Lower lobe of right lung (tissue), 2 donors: Measurements from ENCODE around the gene LGR4. TPM values are rescaled to one million over a fixed set of nuclear protein-coding genes. Genes with fewer than 3 reads are reported as not detected.

Experiments
- ATAC-seq, 2 donors: fragments of 200-7000 bp; cut with Tn5 transposase; one replicate each; pipeline ENCODE4 v1.9.1; 2020 to 2022; ENCODE audit warnings: mild to moderate bottlenecking in 2 of 2, moderate library complexity in 2 of 2
- DNase-seq: peaks from one replicate; pipeline ENCODE4 v3.0.0-alpha.2; 2020
- H3K27ac ChIP-seq: fragments of 200-600 bp; one replicate; pipeline ENCODE4 v1.8.0; 2022
- H3K27me3 ChIP-seq: fragments of 200-600 bp; one replicate; pipeline ENCODE4 v1.8.0; 2022; ENCODE audit warnings: low read depth
- H3K36me3 ChIP-seq: fragments of 200-600 bp; one replicate; pipeline ENCODE4 v1.8.0; 2022; ENCODE audit warnings: mild to moderate bottlenecking
- H3K4me1 ChIP-seq: fragments of 200-600 bp; one replicate; pipeline ENCODE4 v1.8.0; 2022
- H3K4me3 ChIP-seq: fragments of 200-600 bp; one replicate; pipeline ENCODE4 v1.8.0; 2022; ENCODE audit warnings: mild to moderate bottlenecking
- H3K9me3 ChIP-seq: fragments of 200-600 bp; one replicate; pipeline ENCODE4 v1.8.0; 2022
- intact Hi-C: fragments of 100-400 bp; cut with DNase I; formaldehyde crosslinking; loops from one replicate; pipeline ENCODE4 v1.11.0; 2022
- total RNA-seq: library from RNA; stranded (reverse); fragmentation: NEBNext Ultra II Directional; extraction: Animal tissue kit (Norgen Biotek cat#: 25700); gene quantifications from one replicate; pipeline ENCODE4 v1.2.1, GENCODE V29; 2021
- TF ChIP-seq, protein P1 (sequence below): fragments of 200-600 bp; IDR thresholded peaks from one replicate; pipeline ENCODE4 v1.8.0; 2022; ENCODE audit warnings: antibody characterized with exemption, mild to moderate bottlenecking
- donor health status: DM: no; HTN: yes; CAD: no; lungs with severe emphysema.

LGR4 gene
- total RNA-seq, 1 donor from 2014 or later = 7.5 TPM

GRCh38 chr11:27403195-27403594 is 69.4 kb downstream of the LGR4 start:
- TF ChIP-seq, protein P1, sequence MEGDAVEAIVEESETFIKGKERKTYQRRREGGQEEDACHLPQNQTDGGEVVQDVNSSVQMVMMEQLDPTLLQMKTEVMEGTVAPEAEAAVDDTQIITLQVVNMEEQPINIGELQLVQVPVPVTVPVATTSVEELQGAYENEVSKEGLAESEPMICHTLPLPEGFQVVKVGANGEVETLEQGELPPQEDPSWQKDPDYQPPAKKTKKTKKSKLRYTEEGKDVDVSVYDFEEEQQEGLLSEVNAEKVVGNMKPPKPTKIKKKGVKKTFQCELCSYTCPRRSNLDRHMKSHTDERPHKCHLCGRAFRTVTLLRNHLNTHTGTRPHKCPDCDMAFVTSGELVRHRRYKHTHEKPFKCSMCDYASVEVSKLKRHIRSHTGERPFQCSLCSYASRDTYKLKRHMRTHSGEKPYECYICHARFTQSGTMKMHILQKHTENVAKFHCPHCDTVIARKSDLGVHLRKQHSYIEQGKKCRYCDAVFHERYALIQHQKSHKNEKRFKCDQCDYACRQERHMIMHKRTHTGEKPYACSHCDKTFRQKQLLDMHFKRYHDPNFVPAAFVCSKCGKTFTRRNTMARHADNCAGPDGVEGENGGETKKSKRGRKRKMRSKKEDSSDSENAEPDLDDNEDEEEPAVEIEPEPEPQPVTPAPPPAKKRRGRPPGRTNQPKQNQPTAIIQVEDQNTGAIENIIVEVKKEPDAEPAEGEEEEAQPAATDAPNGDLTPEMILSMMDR = no peak
- no peaks in the 10 kb centered on the region for H3K9me3 ChIP-seq
- DNase-seq (no peak), ATAC-seq (no peak)
- H3K4me1 ChIP-seq = no peaks in the 10 kb centered on the region
- intact Hi-C loops = no loop called here
- H3K27ac ChIP-seq = no peak overlapping the region
- H3K4me3 ChIP-seq = no peak overlapping the region
- H3K36me3 ChIP-seq = no peaks in the 10 kb centered on the region
- H3K27me3 ChIP-seq = no peaks in the 10 kb centered on the region

GRCh38 chr11:27402450-27402849 is 70.1 kb downstream of the LGR4 start:
- H3K4me3 ChIP-seq = no peak overlapping the region
- no peaks in the 10 kb centered on the region for H3K27me3 ChIP-seq
- no peaks in the 10 kb centered on the region for H3K4me1 ChIP-seq
- TF ChIP-seq, protein P1 = no peak
- ATAC-seq (no peak), DNase-seq (no peak)
- intact Hi-C loops = no loop called here
- H3K27ac ChIP-seq = no peak overlapping the region
- no peaks in the 10 kb centered on the region for H3K9me3 ChIP-seq
- no peaks in the 10 kb centered on the region for H3K36me3 ChIP-seq

GRCh38 chr11:27401833-27402316 is 70.7 kb downstream of the LGR4 start:
- H3K4me3 ChIP-seq = no peak overlapping the region
- H3K4me1 ChIP-seq = no peaks in the 10 kb centered on the region
- no peaks in the 10 kb centered on the region for H3K27me3 ChIP-seq
- H3K27ac ChIP-seq = no peak overlapping the region
- intact Hi-C loops = no loop called here
- H3K9me3 ChIP-seq = no peaks in the 10 kb centered on the region
- DNase-seq (no peak), ATAC-seq (peak; percentile 84 to 92)
- TF ChIP-seq, protein P1 = no peak
- H3K36me3 ChIP-seq = no peaks in the 10 kb centered on the region

GRCh38 chr11:27401280-27401832 is 71.2 kb downstream of the LGR4 start:
- no peak for ATAC-seq
- intact Hi-C loops = no loop called here

DNA sequence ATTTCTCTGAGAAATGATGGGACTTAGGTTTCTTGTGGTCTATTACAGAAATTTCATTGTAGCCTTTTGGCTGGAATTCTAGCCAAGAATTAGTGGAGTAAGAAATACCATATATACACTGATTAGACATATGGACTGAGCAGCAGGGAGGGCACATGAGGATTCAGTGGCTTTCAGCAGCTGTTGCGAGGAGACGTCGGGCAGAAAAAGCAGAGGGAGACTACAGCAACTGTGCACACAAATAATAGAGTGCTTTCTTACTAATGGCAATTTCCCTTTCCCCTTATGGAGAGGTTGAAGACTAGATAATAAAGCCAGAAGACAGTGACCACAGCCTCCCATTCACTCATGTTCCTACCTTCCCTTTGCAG is 74.2 kb downstream of the LGR4 start:
- ATAC-seq = no peak
- intact Hi-C loops = no loop called here
- TF ChIP-seq, protein P1 = no peak

More at GRCh38 chr11:27401280-27401832, 71.2 kb downstream of the LGR4 start:
- TF ChIP-seq, protein P1 = no peak
- no peaks in the 10 kb centered on the region for H3K9me3 ChIP-seq
- no peak overlapping the region for H3K4me3 ChIP-seq
- no peak for DNase-seq
- no peak overlapping the region for H3K27ac ChIP-seq
- no peaks in the 10 kb centered on the region for H3K36me3 ChIP-seq
- H3K27me3 ChIP-seq = no peaks in the 10 kb centered on the region
- H3K4me1 ChIP-seq = no peaks in the 10 kb centered on the region

More for the DNA sequence above, 74.2 kb downstream of the LGR4 start:
- H3K27me3 ChIP-seq = no peaks in the 10 kb centered on the region
- H3K27ac ChIP-seq = no peak overlapping the region
- H3K4me1 ChIP-seq = peaks cover 8% of the 10 kb centered on the region
- H3K9me3 ChIP-seq = no peaks in the 10 kb centered on the region
- no peak overlapping the region for H3K4me3 ChIP-seq
- H3K36me3 ChIP-seq = no peaks in the 10 kb centered on the region
- DNase-seq = no peak
